NCI-H1417 (cell line): ENCODE measurements around the gene TRIO.

Source experiments
- DNase-seq, 3 experiments: peaks; one replicate each; lab custom pipeline; 2025; lab: John Stamatoyannopoulos, UW

Gene TRIO

GRCh38 chr5:14225173-14225834 is 82.2 kb downstream of the TRIO start:
- DNase-seq = no peak

- DNase-seq = no peak
Measured at GRCh38 chr5:14226149-14226548, 83.0 kb downstream of the TRIO start.

- DNase-seq = no peak
Measured at GRCh38 chr5:14226554-14226953, 83.4 kb downstream of the TRIO start.

- no peak for DNase-seq
Measured at GRCh38 chr5:14226992-14227391, 83.8 kb downstream of the TRIO start.

GRCh38 chr5:14227513-14227912 is 84.4 kb downstream of the TRIO start:
- no peak for DNase-seq

GRCh38 chr5:14228219-14228618 is 85.1 kb downstream of the TRIO start:
- peak in 2 of 3 experiments; percentile 6 to 41 for DNase-seq

GRCh38 chr5:14229181-14229580 is 86.0 kb downstream of the TRIO start:
- no peak for DNase-seq

- no peak for DNase-seq
Measured at GRCh38 chr5:14229734-14230133, 86.6 kb downstream of the TRIO start.

GRCh38 chr5:14231156-14231555 is 88.0 kb downstream of the TRIO start:
- no peak for DNase-seq

- no peak for DNase-seq
Measured at GRCh38 chr5:14231890-14232289, 88.7 kb downstream of the TRIO start.

GRCh38 chr5:14234204-14234603 is 91.1 kb downstream of the TRIO start:
- no peak for DNase-seq

GRCh38 chr5:14235872-14236271 is 92.7 kb downstream of the TRIO start:
- no peak for DNase-seq

- peak in 1 of 3 experiments; percentile 24 for DNase-seq
Measured at GRCh38 chr5:14236757-14237156, 93.6 kb downstream of the TRIO start.

- DNase-seq = no peak
Measured at GRCh38 chr5:14237317-14238086, 94.4 kb downstream of the TRIO start.

GRCh38 chr5:14238272-14238671 is 95.1 kb downstream of the TRIO start:
- DNase-seq = no peak

- DNase-seq = peak in 1 of 3 experiments; percentile 10
Measured at GRCh38 chr5:14239404-14239803, 96.3 kb downstream of the TRIO start.

GRCh38 chr5:14239951-14240350 is 96.8 kb downstream of the TRIO start:
- DNase-seq = no peak

GRCh38 chr5:14240359-14240758 is 97.2 kb downstream of the TRIO start:
- no peak for DNase-seq

GRCh38 chr5:14241141-14241540 is 98.0 kb downstream of the TRIO start:
- no peak for DNase-seq

- no peak for DNase-seq
Measured at GRCh38 chr5:14242447-14242846, 99.3 kb downstream of the TRIO start.

GRCh38 chr5:14242871-14243383 is 99.8 kb downstream of the TRIO start:
- no peak for DNase-seq

GRCh38 chr5:14243766-14244165 is 100.6 kb downstream of the TRIO start:
- no peak for DNase-seq

GRCh38 chr5:14244721-14245120 is 101.6 kb downstream of the TRIO start:
- no peak for DNase-seq
